ENCODE results near the gene IRF7. TPM values are rescaled to one million over a fixed set of nuclear protein-coding genes. Genes with fewer than 3 reads are reported as not detected.
"Not testable (repeated sequence)": the region's sequence is repeated elsewhere in the genome, so short reads cannot be mapped to it uniquely, and the experiment has no call there.

IRF7 gene
- total RNA-seq, 1 experiment from 2014 or later: 12.0 TPM

DNA sequence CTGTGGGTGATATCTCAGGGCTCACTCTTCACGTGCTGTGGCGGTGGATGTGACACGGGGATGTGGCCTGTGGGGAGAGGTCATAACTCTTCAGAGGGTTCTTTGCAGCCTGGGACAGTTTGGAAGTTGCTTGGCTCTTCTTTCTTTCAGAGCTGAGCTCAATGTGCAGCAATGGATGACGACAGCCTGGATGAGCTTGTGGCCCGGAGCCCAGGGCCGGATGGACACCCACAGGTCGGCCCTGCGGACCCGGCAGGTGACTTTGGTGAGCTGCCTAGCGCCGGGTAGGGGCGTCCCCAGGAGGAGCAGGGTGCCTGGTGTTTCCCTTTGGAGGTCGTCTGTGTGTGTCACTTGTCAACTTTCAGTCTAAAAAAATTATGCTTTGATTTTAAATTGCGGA lies 34.4 kb downstream of the IRF7 start:
- no peak for DNase-seq (ENCODE audit: low spot score)

DNA sequence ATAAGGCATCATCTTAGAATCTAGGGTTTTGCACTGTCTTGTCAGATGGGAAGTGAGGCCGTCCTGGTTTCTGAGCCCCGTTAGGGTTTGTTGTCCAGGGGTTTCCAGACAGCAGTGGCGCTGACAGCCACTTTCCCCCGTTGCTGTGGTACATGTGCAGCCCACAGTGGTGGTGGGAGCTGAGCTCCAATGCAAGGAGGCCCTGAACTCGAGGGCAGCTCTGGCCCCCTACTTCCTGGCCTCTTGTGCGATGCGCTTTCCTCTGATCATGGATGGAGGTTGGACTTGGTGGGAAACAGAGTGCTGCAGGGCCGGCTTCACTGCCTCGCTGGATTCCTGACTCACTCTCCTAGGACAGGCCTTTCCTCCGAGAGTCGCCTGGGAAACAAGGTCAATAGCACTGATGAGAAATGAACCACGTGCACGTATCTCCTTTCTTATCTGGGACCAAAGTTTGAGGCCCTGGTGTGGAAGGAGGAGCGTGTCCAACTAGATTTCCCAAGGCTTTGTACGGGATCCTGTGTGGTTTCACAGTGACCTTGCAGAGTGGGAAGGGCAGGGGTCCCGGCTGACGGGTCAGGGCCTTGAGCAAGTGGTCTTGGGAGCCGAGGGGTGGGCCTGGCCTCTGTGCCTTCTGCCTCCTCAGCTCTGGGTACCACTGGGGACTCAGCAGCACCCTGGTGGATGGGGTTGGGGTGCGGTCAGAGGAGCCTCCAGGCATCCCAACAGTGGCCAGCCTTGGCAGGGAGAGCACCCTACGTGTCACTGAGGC lies 35.7 kb downstream of the IRF7 start:
- DNase-seq (ENCODE audit: low spot score): no peak

DNA sequence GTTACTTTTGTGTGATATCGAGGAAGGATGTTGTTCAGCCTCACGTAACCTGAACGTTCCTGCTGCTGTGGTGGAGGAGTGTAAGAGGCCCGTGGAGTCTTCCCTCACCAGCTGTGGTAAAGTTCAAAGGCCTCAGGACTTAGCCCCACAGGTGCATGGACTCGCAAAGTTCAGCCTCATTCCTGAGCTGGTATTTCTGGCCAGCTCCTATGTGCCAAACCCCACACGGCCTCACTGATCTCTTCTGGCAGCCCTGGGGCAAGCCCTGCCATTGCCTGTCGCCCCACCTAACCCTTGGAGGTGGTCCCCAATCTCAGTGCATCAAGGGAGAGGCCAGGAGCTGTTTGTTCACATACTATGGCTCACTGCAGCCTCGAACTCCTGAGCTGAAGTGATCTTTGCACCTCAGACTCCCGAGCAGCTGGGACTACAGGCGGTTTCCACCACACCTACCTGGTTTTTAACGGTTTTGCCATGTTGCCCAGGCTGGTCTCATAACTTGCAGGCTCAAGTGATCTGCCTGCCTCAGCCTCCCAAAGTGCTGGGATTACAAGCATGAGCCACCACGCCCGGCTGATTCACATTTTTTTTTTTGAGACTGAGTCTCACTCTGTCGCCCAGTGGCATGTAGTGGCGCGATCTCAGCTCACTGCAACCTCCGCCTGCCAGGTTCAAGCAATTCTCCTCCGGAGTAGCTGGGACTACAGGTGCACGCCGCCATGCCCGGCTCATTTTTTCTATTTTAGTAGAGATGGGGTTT lies 37.3 kb downstream of the IRF7 start:
- no peak for DNase-seq (ENCODE audit: low spot score)

DNA sequence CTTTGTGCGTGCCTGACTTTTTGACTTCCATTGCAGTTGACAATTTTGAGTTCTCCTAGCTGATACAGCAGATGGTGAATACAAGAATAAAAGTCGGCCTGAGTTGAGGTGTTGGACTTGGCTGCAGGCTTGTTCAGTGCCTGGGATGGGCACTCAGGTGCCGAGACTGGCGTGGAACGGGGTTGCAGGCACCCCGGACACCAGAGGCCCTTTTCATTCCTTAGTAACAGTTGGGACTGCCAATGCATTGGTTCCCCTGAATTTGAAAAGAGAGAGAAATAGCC lies 38.2 kb downstream of the IRF7 start:
- no peak for DNase-seq (ENCODE audit: low spot score)

DNA sequence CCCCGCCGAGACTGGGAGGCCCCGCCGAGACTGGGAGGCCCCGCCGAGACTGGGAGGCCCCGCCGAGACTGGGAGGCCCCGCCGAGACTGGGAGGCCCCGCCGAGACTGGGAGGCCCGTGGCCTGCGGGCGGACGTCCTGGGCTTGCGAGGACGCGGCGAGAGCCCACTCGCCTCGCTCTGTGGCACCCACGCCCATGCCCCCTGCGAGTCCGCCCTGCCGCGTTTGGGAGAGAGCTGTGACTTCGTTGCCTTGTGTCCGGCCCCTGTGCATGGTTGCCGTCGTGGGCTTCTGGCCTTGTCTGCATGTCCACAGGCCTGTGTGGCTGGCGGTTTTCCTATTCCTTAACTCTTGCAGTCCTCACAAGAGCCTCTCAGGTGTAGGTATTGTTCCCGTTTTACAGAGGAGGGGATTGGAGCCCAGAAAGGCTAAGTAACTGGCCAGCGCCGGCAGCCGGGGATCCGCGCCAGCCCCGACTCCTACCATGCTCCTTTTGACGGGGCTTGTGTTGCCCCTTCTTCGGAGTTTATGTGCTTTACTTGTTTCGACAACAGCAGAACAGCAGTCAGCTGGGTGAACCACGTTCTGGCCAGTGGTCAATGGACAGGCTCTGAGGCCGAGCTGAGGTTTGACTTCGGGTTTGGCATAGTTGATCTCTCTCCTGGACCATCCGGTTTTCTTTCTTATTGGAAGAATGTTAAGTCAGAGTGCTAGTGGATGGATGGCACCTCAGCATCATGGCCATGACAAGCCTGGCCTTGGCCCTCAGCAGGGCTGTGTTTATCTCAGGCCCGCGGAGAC lies 38.7 kb downstream of the IRF7 start:
- DNase-seq (ENCODE audit: low spot score): no peak

DNA sequence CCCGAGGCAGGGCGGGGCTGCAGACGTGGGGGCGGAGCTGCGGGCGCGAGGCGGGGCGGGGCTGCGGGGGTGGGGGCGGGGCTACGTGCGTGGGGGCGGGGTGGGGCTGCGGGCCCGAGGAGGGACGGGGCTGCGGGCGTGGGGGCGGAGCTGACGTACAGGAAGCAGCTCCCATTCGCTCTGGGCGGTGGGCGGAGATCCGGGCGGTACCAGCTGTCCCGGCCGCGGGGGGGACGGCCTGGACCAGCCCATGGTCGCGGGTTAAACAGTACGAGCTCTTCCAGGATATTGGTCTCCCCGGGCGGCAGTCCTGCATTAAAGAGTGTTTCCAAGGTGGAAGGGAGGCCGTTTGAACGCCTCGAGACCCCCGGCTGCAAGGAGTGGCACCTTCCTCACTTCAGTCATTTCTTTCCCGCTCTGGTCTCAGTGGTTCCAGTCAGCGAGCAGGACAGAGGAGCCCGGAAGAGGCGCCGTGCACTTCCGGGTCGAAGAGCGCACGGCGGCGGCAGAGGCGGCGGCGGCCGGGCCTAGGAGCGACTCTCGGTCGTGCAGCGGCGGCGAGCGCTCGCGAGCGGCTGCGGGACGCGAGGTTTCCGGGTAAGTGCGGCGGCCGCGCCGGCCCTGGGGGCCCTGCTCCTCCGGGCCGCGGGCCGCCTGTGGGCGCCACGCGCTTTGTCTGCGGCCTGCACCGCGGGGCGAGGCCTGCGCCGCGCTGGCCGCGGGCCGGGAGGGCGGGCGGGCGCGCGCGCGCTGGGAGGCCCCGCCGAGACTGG lies 39.6 kb downstream of the IRF7 start, which contains the start of gene PHRF1:
TSS of gene PHRF1 (plus strand) at position 475 of the 773 bp plus-strand sequence. CDS start 5,043 bp downstream, outside the sequence.
- peak; percentile 76 for DNase-seq (ENCODE audit: low spot score)

DNA sequence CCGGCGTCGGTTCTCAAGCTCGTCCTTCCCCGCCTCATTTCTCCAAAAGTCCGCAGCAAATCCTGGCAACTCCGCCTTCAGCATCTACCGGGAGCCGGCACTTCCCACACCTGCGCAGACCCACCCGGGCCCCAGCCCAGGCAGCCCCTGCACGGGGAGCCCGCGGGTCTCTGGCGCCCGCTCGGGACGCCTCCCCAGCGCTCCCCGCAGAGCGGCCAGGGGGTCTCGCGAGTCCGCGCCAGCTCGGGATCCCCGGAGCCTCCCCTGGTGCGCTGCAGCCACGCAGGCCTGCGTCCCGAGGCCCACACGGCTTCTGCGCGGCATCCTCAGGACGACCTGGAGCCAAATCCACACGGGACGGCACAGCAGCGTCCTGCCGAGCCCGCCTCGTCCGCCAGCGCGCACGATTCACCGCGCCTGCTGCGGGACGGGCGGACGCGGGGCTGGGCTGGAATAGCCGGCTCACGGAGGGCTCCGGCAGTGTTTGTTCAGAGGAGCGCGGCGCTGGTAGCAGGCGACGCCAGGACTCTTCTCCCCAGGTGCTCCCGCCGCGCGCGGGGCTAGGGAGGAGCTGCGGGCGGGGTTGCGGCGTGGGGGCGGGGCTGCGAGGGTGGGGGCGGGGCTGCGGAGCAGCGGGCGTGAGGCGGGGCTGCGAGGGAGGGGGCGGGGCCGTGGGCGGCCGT lies 40.3 kb downstream of the IRF7 start:
- DNase-seq (ENCODE audit: low spot score): no peak

DNA sequence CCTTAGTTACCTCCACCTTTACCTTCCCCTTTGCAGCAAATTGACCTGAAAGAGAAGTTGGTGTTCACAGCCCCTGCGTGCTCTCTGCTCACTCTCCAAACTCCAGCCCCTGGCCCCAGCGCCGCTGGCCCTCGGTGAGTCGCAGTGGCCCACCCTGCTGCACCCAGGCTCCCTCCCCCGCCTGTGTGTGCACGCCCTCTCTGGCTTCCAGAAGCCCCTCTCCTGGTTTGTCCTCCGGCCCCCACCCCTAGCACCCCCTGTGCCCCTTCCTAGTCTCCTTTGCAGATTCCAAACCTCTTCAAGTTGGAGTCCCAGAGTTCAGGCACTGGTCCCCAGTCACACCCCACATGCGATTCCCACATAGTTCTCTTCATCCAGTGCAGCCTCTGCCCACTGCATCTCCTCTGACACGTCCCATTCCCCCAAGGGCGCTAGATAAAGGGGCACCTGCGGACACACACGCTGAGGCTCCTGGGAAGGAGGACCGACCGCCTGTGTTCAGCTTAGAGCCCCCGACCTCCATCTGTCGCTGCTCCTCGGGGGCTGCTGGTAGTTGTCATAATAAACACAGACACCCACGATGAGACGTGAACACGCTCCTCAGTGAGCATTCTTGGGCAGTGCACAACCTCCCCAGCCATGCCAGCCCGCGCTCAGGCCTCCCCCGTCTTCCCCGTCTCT lies 41.0 kb downstream of the IRF7 start:
- no peak for DNase-seq (ENCODE audit: low spot score)

DNA sequence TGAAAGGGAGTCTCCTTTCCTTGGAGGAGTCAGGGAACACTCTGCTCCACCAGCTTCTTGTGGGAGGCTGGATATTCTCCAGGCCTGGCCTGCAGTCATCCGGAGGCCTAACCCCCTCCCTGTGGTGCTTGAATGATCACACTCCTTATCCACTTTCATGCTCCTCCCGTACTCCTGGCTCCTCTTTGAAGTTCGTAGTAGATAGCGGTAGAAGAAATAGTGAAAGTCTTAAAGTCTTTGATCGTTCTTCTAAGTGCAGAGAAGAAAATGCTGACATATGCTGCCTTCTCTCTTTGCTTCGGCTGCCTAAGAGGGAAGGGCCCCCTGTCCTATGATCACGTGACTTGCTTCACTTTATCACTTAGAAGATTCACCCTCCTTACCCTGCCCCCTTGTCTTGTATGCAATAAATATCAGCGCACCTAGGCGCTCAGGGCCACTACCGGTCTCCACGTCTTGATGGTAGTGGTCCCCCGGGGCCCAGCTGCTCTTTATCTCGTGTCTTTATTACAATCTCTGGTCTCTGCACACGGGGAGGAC lies 41.6 kb downstream of the IRF7 start:
- DNase-seq (ENCODE audit: low spot score): not testable (repeated sequence)

DNA sequence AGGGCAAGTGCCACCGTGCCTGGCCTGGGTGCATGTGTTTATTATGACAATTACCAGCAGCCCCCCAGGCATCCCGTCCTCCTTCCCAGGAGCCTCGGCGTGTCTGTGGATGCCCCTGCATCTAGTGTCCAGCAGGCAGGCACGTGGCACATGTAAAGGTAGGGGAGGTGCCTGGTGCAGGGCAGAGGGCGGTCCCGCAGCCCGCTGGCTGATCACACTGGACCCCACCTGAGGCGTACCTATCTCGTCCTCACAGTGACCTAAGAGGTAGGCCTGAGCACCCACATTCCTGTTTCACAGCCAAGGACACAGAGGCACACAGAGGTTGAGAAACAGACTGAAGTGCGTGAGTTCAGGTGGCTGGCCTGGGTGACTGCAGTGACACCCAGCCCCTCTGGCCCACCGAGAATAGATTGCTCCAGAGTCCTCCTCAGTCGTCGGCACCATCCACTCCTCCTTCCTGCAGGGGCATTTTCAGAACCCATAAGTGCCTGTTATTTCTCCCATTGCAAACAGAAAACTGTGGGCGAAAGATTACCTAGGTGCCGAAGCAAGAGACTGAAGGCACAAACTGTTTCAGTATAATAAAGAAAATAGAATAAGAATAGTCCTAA lies 42.5 kb downstream of the IRF7 start:
- DNase-seq (ENCODE audit: low spot score): no peak

DNA sequence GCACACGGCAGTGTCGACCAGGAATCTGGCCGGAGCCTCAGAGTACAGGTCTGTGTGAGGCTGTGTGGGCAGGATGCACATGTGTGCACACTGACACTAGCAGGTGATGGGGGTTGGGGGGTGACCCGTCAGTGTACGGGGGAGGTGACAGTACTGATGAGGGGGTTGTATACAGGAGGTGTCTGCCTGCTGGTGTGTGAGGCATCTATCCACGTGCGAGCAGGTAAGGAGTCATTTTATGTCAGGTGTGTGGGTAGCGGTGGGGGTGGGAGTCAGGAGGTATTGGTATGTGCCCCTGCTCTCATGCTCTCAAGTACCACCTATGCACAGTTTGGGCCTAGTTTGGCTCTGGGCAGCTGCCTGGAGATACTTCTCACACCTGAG lies 44.0 kb downstream of the IRF7 start:
- no peak for DNase-seq (ENCODE audit: low spot score)

DNA sequence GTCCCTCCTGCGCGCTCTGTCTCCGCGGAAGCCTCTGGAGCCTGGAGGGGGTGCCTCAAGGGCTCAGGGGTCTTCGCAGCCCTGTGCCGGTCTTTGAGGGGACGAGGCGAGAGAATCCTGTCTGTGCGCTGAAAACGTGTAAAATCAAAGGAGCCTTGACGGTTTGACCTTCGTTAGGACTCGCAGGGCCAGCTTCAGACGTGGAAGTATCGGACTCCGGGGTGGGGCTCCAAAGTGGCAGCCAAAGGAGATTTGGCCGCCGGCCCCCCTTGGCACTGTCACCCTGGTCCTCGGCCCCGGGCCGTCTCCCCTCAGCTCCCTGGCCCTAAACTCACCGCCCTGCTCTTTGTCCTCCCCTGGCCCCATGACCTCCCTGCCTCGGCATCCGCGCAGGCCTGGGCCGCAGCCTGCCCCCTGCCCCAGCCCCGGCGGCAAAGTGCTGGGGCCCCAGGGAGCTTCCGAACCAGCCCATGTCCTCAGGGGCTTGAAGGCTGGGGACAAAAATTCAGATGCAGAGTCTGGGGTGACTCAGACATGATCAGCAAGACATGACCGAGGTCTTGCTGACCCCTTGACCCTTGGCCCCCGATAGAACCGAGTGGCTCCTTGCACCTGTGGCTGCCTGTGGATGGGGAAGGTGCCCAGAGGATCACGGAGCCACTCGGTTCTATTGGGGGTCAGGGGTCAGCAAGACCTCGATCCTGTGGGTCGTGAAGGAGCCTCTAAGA lies 46.4 kb downstream of the IRF7 start:
- DNase-seq (ENCODE audit: low spot score): no peak

DNA sequence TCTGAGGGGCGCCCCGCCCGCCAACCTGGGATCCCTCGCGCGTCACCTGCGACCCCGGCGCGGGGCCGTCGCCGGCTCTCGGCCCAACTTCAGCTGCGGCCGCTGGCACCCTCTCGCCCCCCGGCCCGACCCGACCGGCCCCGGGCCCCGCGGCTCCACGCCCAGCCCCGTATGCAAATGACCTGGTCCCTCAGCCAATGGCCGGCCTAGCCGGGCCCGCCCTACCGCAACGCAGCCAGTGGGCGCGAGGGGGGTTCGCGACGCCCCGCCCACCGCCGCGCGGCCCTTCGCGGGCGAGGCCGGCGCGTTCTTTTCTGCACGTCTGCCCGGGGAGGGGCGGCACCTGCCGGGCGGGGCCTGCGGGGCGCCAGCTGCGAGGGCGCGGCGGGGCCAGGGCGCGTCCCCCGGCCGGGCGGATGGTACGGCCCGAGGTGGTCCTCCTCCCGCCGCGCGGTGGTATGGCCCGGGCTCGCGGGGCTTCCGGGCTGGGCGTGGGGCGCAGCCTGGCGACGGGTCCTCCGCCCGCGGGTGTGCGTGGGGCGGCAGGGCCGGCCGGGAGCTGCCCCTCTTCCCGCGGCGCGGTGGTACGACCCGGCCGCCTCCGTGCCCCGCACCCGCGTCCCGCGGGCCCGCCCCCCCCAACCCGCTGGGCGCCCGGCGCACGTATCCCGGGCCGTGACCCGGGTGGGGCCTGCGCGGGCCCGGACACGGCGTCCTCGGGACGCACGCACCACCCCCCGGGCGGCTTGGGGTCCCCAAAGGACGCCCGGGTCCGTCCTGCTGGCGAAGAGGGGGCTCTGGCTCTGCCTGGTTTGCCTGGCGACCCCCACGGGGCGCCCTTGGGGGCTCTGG lies 47.2 kb downstream of the IRF7 start:
- DNase-seq (ENCODE audit: low spot score): peak; percentile 62

DNA sequence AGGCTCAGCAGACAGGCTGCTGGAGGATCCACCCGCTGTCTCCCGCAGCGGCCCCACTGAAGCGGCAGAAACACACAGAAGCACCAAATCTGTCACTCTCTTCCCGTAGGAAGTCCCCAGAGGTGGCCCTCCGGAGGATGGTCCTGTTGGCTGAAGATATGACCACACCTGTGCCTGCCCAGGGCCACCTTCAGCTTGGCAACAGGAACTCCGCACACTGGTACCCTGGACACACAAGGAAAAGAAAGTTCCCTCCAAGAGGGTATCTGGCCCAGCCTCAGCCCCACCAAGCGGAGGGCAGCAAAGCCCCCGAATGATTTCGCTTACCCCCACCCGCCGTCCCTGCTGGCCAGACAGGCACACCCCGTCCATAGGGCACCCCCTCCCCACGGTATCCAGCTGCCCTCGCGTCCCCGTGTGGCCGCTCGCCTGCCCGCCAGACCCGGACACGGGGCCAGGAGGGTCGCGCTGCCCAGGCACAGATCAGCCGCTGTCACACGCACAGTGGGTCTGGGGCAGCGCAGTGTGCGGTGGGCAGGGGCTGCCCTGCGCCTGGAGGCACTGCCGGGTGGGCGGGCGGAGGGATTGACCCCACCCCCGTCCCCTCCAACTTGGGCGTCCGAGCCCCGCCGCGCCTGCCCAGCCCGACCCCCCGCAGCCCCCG lies 48.0 kb downstream of the IRF7 start:
- DNase-seq (ENCODE audit: low spot score): no peak

DNA sequence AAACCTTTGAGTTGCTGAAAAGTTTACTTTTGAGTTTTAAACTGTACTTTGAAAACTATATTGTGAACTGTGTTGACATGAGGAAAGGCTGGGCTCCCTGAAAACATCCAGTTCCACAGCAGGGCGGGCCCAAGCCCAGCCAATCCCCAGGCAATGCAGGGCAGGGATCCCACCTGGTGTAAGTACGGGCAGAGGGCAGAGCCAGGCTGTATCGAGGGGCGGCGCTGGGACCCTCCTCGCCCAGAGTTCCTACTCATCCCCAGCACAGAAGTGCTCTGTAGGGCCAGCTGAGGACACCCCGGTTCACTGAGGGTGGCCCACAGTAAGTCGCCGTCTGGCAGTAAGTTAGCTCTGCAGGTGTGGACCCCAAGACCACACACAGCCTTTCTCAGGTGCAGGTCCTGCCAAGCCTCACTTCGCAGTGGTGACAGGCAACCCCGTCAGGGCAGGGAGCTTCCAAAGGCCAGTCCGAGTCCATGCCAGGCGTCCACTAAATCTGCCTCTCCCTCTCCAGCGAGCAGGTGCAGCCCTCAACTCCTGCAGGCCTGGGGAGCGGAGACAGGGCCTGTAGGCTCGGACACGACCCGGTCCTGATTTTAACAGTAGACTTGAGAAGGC lies 48.6 kb downstream of the IRF7 start:
- DNase-seq (ENCODE audit: low spot score): no peak

DNA sequence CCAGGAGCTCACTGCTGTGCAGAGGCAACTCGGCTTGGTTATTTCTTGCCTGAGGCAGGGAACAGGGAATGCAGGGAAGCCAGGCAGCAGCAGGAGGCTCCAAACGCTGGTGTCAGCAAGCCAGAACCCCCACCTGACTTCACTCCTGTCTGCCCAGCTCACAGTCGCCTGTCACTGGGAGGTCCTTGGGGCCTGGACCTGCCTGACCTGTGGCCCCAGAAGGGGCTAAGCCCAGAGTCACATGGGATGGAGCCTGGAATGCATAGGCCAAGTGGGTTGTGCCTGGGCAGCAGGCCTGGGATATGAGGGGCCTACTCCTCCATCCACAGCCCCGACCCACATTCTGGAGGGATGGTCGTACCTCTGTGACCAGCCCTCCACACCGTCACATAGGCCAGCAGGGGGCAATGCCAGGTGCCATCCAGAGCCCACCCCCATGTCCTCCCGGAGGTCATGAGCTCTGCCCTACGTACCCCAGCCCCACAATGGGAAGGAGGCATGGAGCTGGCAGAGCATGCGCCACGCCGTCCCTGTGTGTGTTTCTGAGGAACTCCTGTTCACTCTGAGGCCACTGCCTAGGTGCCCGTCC lies 49.7 kb downstream of the IRF7 start:
- no peak for DNase-seq (ENCODE audit: low spot score)
